ENCODE results near the gene OSTF1.

OSTF1 gene

GRCh38 chr9:75084081-75084672, 4.1 kb upstream of the OSTF1 start:
- in situ Hi-C loops (cut with MboI; ENCODE audit: low sequenced_read_pairs) = no loop called here

- in situ Hi-C loops (cut with MboI; ENCODE audit: low sequenced_read_pairs) = no loop called here
Observed at GRCh38 chr9:75085640-75086039, 2.7 kb upstream of the OSTF1 start.

GRCh38 chr9:75086541-75087288, 1.6 kb upstream of the OSTF1 start:
- in situ Hi-C loops (cut with MboI; ENCODE audit: low sequenced_read_pairs) = no loop called here

- in situ Hi-C loops (cut with MboI; ENCODE audit: low sequenced_read_pairs) = no loop called here
Observed at GRCh38 chr9:75087289-75087823, 958 bp upstream of the OSTF1 start.

GRCh38 chr9:75088646-75089372, 495 bp downstream of the OSTF1 start:
- in situ Hi-C loops (cut with MboI; ENCODE audit: low sequenced_read_pairs) = no loop called here

- in situ Hi-C loops (cut with MboI; ENCODE audit: low sequenced_read_pairs) = no loop called here
Observed at GRCh38 chr9:75089373-75089766, 1.1 kb downstream of the OSTF1 start.

GRCh38 chr9:75090579-75090978, 2.3 kb downstream of the OSTF1 start:
- in situ Hi-C loops (cut with MboI; ENCODE audit: low sequenced_read_pairs) = no loop called here

- in situ Hi-C loops (cut with MboI; ENCODE audit: low sequenced_read_pairs) = no loop called here
Observed at GRCh38 chr9:75092766-75093165, 4.5 kb downstream of the OSTF1 start.

- in situ Hi-C loops (cut with MboI; ENCODE audit: low sequenced_read_pairs) = no loop called here
Observed at GRCh38 chr9:75096796-75097195, 8.5 kb downstream of the OSTF1 start.

GRCh38 chr9:75101004-75101588, 12.8 kb downstream of the OSTF1 start:
- in situ Hi-C loops (cut with MboI; ENCODE audit: low sequenced_read_pairs) = no loop called here

- in situ Hi-C loops (cut with MboI; ENCODE audit: low sequenced_read_pairs) = no loop called here
Observed at GRCh38 chr9:75102177-75102790, 14.0 kb downstream of the OSTF1 start.

- in situ Hi-C loops (cut with MboI; ENCODE audit: low sequenced_read_pairs) = no loop called here
Observed at GRCh38 chr9:75104607-75105006, 16.3 kb downstream of the OSTF1 start.

- in situ Hi-C loops (cut with MboI; ENCODE audit: low sequenced_read_pairs) = no loop called here
Observed at GRCh38 chr9:75105019-75105540, 16.8 kb downstream of the OSTF1 start.

- in situ Hi-C loops (cut with MboI; ENCODE audit: low sequenced_read_pairs) = no loop called here
Observed at GRCh38 chr9:75105841-75106240, 17.5 kb downstream of the OSTF1 start.

- in situ Hi-C loops (cut with MboI; ENCODE audit: low sequenced_read_pairs) = no loop called here
Observed at GRCh38 chr9:75106857-75107256, 18.5 kb downstream of the OSTF1 start.

- in situ Hi-C loops (cut with MboI; ENCODE audit: low sequenced_read_pairs) = no loop called here
Observed at GRCh38 chr9:75108571-75108970, 20.3 kb downstream of the OSTF1 start.

- in situ Hi-C loops (cut with MboI; ENCODE audit: low sequenced_read_pairs) = no loop called here
Observed at GRCh38 chr9:75109210-75109839, 21.0 kb downstream of the OSTF1 start.

GRCh38 chr9:75111019-75111622, 22.8 kb downstream of the OSTF1 start:
- in situ Hi-C loops (cut with MboI; ENCODE audit: low sequenced_read_pairs) = no loop called here

GRCh38 chr9:75112789-75113188, 24.5 kb downstream of the OSTF1 start:
- in situ Hi-C loops (cut with MboI; ENCODE audit: low sequenced_read_pairs) = no loop called here

- in situ Hi-C loops (cut with MboI; ENCODE audit: low sequenced_read_pairs) = no loop called here
Observed at GRCh38 chr9:75116306-75116705, 28.0 kb downstream of the OSTF1 start.

Data from HL-60/S4 treated with retinoic acid at 250 ng/mL for 4 days and 3 days (cell line).